ENCODE data around the gene JAG1. TPM values are rescaled to one million over a fixed set of nuclear protein-coding genes. Genes with fewer than 3 reads are reported as not detected.
"Not testable (repeated sequence)": the region's sequence is repeated elsewhere in the genome, so short reads cannot be mapped to it uniquely, and the experiment has no call there.

Gene JAG1
- total RNA-seq, 1 donor from 2014 or later = 4.3 TPM

DNA sequence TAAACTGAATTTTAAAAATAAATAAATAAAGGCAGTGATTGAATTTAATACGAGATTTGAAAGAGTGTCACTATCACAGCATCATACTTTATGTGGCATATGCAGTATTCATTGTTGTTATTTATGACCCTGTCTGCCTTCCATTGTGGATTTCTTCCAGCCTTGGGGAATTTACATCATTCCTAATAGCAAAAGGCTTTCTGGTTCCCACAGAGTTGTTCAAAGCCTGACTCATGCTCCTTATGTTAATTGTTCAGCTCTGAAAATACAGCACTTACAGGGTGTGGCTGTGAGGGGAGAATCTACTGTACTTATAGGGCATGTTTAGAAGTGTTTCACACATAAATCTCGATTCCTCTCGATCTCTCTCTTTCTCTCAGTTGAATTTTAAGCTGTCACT lies 54.4 kb downstream of the JAG1 start:
- ATAC-seq (no peak), DNase-seq (ENCODE audit: low spot score) (no peak)

DNA sequence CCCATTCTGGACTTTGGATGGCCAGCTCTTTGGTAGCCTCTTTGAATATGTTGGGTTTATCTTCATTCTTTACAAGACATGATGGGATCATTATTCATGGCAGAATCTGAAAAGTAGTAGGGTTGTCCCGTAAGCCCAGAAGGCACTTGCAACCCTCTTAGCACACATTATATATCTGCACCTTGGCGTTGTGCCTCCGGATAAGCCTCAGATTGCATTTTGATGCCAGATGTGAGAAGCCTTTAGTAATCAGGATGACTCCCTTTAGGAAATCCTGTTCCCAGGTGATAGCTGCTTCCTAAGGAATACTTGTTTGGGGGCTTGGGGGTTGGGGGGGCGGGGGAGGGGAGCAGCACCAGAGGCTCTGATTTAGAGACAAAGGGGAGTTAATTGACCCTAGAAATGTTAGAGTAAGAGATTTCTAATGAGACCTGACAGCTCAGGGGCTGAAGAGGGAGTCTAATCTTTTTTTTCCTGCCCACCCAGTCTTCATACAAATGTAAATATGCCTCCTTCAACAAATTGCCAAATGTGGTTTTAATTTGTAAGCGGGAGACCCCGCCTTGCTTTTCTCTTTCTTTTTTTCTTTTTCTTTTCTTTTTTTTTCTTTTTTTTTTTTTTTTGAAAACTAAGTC lies 55.1 kb downstream of the JAG1 start:
- DNase-seq (ENCODE audit: low spot score) (no peak), ATAC-seq (no peak)

DNA sequence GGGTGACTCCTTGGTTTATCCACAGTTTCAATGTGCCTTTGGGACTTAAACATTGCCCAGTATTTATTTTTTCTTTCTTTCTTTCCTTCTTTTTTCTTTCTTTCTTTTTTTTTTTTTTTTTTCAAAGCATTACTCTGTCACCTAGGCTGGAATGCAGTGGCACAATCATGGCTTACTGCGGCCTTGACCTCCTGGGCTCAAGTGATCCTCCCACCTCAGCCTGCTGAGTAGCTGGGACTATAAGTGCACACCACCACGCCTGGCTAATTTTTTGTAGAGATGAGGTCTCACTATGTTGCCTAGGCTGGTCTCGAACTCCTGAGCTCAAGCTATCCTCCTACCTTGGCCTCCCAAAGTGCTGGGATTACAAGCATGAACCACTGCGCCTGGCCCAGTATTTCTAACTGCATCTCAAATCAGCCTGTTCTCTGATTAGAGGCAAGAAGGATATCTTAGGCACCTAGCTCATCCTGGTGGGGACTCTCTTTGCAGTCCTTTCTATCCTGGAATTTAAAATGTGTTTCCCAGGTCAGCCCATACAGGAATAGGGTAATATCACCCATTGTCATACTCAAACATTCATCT lies 56.2 kb downstream of the JAG1 start:
- not testable (repeated sequence) for DNase-seq (ENCODE audit: low spot score); ATAC-seq

DNA sequence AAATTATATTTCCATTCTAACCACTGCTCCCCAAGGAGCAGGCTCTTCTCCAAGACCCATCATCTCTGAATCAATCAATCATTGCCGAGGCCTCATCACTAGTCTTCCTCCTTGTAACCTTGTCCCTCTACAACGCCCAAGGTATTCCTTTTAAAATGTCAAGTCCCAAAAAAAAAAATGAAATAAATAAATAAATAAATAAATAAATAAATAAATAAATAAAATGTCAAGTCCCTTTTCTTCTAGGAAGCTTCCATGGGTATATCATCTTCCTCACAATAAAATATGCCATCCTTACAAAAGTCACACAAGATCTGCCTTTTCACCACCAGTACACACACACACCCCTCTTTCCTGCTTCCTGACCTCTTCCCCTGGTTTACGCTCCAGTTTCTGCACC lies 57.6 kb downstream of the JAG1 start:
- ATAC-seq (no peak), DNase-seq (ENCODE audit: low spot score) (no peak)

DNA sequence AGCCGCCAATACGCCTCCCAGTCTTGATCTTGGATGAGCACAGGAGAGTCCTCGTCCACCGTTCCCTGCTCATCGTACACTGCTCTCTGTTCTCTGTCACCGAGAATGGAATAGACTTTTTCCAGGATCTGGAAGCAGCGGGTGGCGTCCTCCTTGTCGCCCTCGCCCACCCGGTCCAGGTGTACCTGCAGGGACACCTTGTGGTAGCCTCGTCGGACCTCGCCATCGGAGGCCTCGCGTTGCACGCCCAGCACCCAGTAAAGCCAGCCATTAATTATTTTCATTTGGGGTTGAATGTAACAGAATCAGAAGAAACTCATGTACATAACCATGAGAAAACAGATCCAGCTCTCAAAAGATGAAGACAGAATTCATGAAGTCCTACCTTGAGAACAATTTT lies 59.9 kb downstream of the JAG1 start:
- DNase-seq (ENCODE audit: low spot score) = no peak

DNA sequence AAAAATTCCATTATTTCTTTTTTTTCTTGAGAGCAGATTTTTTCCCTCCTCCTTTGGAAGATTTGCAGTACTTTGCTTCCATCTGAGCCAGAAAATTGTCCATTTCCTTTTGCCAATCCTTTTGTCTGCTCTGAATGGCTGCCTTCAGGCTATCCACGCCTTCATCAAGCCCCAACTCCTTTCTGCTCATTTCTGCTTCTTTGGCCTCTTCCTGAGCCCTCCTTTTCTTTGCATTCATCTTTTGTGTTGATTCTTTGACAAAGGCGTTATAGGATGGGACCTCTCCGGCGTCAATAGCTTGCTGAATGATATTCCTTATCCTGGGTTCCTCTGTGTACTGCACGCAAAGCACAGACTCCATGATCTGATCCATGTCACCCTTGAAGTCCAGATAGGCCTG lies 60.4 kb downstream of the JAG1 start:
- not testable (repeated sequence) for DNase-seq (ENCODE audit: low spot score); ATAC-seq

More for the DNA sequence above, 59.9 kb downstream of the JAG1 start:
- no peak for ATAC-seq

DNA sequence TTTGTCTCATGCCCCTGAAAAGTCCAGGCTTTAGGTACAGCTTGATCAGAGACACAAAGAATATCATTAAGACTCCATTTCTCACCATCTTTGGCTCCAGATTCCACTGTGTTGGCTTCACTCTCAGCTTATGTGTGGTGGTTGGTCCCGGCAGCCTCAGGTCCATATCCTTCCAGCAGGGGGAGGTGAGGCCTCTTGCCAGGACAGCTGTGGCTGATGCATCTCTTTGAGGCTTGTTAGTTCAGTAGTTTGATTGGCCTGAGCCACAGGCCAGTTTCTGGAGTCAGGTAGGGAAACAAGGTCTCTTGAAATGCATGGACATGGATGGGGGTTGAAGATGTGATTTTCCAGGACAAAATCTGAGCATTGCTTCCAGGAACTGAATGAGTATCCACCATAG lies 62.4 kb downstream of the JAG1 start:
- DNase-seq (ENCODE audit: low spot score) = no peak
- ATAC-seq = peak; percentile 47

DNA sequence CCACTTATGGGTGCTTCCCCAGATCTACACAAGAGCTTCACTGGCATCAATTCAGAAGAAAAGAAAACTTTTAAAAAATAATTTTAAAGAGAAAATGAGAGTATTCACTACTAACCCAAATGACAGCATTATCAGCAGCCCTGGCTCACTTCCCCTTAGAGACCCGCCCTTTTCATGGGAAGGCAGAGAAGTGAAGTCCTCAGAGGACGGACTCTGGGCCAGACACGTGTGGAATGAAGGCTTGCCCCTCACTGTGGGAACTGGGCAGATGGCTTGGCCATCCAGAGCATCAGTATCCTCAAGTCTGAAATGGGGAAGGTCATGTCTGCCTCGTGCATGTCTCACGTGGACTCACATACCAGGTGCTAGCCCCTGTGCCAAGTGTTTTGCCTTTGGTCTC lies 63.5 kb downstream of the JAG1 start:
- ATAC-seq = no peak
- DNase-seq (ENCODE audit: low spot score) = no peak

DNA sequence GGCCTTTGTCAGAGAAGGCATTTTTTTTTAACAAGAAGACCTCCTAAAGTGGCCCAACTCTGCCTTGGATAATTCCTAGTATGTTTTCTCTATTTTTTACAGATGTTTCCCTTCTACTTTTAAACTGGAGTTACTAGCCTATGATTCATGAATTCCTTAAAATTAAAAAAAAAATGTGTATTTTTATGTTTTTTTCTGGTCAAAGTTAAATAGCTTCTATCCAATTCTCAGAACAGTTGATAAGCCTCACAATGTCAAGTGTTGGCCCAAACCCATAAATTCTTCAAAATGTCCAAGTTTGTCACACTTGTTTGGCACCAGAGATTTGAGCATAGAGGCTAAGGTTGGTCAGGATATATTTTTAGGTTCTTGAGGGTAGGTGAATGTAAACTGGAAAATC lies 64.0 kb downstream of the JAG1 start:
- no peak for ATAC-seq

DNA sequence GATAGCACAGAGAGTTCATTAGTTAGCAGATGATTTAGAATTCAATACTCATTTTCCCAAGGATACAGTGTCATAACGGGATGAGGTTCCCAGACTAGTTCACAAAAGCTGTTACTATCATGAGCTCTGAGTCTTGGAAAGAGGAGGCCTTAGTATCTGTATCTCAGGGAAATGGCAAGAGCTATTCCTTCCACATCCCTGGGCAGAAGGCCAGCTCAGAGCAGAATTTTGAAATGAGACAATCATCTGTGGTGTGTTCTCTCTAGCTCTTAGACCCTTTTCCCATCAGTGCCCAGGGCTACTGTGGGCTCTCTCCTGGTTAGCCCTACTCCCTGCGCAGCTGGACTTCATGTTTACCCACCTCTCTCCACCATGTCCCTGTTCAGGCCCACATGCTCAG lies 64.5 kb downstream of the JAG1 start:
- DNase-seq (ENCODE audit: low spot score) (no peak), ATAC-seq (no peak)

More for the DNA sequence above, 64.0 kb downstream of the JAG1 start:
- no peak for DNase-seq (ENCODE audit: low spot score)

DNA sequence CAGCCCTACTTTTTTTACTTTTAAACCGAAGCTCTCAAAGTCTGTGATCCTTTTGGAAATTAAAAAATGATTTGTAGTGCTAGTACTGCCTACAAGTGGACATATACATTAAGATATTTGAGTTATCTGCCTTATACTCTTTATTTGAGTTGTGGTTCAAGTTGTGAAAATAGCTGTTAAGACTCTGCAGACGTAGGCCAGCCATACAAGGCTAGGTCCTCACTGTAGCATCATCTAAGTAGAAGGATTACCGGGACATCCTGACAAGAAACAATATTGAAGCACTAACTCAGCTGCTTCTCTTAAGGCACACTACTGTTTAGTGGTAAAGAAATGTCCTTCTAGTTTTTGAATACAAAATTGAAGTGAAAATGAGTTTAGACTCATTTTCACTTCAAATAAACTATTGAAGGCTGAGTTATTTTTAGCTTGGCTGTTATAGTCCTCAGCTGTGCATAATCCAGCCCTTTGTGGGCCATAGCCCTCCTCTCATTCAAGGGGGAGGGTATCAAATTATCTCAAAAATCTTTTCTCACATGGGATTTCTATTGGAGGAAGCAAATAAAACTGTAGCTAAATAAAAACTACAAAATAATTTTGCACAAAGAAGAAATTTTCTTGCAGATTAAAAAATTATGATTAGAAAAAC lies 68.1 kb downstream of the JAG1 start:
- DNase-seq (ENCODE audit: low spot score) = no peak
- no peak for ATAC-seq

DNA sequence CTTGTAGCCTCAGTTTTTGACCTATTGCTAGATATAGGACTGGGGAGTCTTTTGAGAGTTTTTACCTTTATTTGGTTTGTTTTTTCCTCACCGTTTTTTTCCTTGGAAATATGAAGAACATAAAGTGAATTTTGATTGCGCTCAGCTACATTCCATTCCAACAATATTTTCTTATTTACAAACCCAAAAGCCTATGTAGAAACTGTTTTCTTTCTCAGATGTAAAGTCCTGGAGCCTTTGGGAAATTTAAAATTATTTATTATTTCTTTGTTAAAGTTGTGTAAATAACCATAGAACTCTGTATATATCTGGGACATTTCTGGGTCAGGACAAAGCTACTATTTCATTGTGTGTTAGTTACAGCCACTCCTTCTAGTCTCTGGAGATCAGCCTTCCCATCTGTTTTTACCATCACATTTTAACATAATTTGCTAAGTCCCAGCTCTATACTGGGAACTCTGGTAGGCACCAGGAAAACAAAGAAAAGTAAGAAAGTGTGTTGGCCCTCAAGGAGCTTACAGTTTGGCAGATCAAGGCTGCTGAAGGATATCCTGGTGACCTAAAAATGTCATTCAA lies 68.8 kb downstream of the JAG1 start:
- ATAC-seq (no peak), DNase-seq (ENCODE audit: low spot score) (no peak)

DNA sequence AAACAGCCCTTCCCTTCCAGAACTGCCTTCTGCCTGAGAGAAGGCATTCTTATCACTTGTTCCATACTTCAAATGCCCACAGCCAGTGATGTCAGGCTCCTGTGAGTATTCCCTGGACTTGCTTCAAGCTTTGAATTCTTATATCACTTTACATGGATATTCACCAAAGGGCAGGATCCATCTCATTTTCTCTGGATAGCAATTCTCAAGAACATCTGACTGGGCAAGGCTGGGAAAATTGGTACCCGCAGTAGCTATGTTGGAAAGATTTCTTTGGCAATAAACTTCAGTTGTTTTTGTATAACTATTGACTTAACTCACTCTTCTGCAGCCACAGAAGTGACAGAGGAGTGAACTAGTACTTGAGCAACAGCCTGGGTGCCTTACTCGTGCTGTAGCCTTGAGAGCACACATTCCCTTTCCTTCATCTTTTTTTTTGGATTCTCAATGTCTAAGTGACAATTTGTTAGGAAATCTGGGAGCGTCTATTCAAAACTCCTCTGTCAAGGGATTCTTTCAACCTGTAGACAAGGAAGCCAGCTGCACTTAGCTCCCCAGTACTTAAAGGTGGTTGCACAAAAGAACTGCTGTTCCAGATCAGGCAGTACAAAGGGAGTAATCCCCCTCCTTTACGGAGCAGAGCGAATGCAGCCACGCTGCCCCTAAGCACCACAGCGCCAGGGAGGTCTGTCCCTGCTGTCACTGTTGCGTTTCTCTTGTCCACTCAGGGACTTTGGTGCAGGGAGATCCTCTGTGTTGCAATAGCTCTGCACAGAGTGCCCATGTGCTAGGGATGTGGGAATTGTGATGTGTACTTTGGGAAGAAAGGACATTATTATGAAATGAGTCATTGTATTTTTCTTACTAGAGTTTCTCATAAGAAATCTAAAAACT lies 69.6 kb downstream of the JAG1 start:
- DNase-seq (ENCODE audit: low spot score) (peak; percentile 66), ATAC-seq (peak; percentile 98)

DNA sequence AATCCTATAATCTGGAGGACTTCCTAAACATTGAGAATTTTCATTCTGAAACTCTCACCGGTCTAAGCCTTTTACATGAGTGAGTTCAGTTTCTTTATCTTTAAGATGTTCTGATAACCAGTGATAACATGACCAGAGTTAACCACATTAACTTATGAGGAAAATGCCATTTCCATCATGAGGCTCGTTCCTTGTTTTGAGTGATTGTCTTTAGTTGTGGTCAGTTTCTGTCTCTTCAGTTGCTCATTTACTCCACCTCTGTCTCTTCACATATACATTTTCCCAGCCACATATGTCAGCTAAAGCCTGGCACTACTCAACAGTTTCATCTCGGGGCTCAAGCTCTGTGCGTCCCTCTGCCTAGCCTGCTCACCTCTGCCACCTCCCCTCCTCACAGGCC lies 70.4 kb downstream of the JAG1 start:
- DNase-seq (ENCODE audit: low spot score) (no peak), ATAC-seq (no peak)

DNA sequence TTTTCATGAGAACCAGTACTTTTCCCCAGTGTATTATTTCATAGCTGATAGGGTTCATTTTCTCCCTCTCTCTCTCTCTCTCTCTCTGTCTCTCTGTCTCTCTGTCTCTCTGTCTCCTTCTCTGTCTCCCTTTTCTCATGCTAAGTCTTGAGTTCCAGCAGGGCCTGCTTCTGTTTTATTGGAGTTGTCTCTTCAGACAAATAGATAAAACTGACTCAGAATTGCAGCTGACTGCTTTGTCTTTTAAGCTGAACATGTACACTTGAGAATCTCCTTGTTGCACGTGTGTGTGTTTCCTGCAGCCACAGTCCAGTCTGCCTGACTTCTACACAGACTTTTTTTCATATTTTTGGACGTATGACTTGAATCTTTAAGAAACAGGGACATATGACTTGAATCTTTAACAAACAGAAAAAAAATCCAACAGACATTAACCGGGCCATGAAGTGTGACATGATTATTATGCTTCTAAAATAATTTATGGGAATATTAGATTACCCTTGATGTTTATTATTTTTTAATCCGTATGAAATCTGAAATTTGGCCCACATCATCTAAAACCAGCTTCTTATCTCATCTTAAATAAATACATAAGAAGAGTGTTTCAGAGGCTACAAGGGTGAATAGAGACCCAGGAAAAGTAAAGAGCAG lies 71.5 kb downstream of the JAG1 start:
- DNase-seq (ENCODE audit: low spot score) = no peak
- no peak for ATAC-seq

DNA sequence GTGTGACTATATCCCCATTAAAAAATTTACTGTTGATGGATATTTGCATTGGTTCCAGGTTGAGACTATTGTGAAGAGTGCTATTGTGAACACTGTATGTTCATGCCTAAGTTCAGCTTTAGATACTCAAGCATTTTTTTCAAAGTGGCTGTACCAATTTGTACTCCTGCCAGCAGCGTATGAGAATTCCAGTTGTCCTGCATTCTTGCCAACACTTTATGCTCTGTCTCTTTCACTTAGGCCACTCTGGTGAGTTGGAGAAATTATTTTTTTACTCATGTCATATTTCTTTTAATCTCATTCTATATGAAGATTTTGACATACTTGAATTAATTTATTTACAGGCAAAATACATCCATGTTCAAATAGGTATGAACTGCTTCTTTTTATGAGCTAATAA lies 76.2 kb downstream of the JAG1 start:
- DNase-seq (ENCODE audit: low spot score) (no peak), ATAC-seq (no peak)

DNA sequence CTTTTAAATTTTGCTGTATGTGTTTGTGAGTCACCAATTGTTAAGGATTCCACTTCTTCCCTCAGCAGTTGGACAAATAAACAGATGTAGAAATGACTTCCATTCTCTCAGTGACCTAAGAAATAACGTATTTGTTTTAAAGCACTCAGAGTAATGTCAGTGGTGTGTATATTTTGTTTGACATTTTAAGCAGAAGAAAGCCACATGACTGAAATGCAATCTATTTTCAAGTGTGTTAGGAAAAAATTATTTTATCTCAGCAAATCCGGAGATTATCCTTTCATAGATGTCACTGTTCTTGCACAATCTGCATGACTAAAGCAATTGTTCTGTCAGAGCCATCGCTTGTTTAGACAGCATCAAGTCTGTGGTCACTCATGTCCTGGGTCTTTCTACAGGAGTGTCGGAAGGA lies 77.1 kb downstream of the JAG1 start:
- ATAC-seq = no peak
- DNase-seq (ENCODE audit: low spot score) = no peak

DNA sequence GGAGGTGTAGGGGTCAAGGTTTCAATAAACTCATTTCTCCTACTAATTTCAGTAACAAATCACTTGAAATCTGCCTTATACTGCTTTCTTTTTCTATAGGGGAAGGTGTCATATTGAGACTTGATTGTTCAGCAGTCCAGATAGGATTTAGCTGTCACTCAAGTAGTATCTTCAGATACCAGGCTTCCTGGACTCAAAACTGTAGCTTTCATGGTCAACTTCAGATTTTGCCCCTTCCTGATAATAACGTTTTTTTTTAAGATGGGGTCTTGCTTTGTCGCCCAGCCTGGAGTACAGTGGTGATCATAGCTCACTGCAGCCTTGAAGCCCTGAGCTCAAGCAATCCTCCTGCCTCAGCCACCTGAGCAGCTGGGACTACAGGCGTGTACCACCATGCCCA lies 77.8 kb downstream of the JAG1 start:
- DNase-seq (ENCODE audit: low spot score) (no peak), ATAC-seq (no peak)

DNA sequence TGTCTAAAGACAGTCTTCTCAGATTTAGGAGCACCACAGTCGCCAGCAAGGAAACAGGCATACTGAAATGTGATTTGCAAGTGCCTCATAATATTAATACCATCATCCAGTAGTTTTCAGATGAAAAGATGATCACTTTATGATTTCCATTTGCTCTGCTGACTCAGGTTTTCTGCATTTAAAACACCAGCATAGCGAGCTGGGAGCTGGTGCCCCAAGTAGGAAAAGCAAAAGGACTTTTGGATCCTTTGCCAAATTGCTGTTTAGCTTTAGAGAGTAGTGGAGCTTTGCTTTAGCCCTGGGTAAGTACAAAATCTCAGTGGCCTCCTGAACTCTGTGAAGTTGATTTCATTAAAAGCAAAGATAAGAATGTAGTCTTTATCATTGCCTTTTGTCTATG lies 78.5 kb downstream of the JAG1 start:
- DNase-seq (ENCODE audit: low spot score) = no peak
- ATAC-seq = no peak

DNA sequence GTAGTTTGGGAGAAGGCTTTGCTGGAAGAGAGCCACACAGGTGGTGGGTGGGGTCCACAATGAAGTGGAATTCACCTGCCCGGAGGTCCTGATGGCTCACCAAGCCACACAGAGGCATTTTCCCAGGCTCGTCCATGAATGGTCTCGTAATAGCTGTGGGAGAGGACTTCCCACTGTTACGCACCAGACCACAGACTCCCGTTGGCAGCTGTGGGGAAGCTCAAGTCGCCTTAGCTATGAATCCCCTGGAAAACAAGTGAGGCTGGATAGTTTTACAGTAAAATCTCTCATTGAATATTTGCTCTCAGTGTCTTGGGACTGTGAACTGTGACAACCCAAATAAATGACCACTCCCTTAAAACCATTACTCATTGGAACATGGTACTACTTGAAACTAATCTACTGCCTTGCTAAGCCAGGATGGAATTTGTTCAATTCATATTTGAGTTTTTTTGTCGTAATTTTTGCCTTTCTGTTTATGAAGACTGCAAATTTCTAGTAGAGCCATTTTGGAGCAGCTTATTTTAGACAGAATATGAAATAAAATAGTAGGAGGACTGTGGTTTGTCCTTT lies 79.4 kb downstream of the JAG1 start:
- no peak for ATAC-seq
- no peak for DNase-seq (ENCODE audit: low spot score)
